Measurements from ENCODE around the gene PRKD3.

DNA sequence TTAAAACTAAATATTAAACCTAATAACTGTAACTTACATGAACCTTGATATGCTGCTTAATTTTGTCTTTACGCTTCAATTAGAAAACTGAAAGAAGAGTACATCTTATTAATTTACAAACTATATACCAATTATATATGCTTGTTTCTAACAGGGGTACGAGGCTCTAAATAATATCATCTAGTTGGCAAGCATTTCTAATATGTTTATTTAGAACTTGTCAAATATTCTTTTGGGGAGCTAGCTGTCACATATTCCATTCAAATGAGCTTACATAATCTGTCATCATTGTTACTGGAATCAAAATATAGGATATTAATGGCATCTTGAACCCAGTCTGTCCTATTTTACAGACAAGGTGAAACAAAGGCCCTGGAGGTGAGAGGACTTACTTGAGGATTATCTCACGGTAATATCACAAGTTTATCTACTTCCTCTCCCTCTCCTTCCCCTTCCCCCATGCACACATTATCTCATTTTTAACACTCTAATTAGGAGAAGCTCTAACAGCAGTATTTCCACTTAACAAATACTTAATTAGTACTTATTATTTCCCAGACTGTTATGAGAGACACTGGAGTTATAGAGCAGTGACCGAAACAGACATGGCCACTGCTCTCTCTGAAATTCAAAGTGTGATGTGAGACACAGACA is 3.5 kb downstream of the PRKD3 start:
- no peak for TF ChIP-seq CTCF (IDR thresholded peaks at IDR 0.05; ENCODE audit: insufficient read depth, low read length, poor library complexity, severe bottlenecking)
- no peak for TF ChIP-seq EZH2phosphoT487 (conservative IDR thresholded peaks at IDR 0.05; ENCODE audit: low read length)

All from SU-DHL-6 (cell line).